NCI-H774 (cell line): ENCODE results near the gene PCDH19.

Experiments
- DNase-seq: peaks from one replicate; lab custom pipeline; 2025; lab: John Stamatoyannopoulos, UW

The PCDH19 gene

DNA sequence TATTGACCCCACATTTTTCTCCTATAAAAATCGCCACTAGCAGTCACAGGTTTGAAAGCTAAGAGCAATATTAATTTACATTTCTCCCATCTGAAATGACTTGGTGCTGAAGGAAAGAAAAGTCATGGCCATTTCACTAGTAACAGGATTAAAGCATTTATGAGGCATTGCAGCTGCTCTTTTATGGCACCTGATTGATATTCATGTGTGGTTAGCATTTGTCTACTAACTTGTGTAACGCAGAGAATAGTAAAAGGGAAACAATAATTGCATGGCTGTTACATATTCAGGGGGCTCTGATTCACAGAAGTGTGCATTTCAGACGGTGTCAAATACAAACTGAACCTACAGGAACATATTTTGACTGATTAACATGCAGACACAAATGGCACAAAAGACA is 5.2 kb downstream of the PCDH19 start:
- DNase-seq, result no peak

DNA sequence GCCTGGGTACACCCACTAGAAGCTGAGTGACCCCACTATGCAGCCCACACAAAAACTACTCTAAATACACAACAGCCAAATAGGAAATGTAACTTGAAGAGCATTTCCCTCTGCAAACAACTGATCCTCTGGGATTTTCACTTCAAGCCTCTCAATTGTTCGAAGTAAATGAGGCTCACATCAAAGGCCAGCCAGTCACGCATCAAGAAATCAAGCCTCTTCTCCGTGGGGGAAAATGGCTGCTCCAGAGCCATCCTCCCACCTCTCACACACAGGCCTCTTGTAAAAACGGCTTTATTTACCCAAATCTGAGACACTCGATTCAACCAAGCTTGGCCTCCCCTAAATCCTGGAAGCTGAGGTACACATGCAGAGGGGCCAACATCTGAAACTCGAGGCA is 14.3 kb downstream of the PCDH19 start:
- no peak for DNase-seq

DNA sequence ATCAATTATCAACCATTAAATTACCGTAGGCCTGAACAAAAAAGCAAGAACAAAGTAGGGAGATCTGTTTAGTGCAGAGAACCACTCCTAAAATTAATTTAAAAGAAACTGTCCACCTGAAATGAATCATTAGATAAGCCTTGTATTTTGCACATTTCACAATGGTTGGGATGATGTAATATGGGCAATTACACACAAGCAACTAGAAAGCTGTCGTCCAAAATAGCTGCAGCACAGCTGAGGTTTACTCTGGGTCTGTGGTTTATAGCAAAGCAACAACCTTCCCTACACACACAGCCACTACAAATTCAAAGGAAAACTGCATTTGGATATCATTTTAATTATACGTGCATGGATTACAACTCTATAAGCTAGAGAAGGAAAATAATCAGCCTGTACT is 28.5 kb downstream of the PCDH19 start:
- DNase-seq, result no peak

DNA sequence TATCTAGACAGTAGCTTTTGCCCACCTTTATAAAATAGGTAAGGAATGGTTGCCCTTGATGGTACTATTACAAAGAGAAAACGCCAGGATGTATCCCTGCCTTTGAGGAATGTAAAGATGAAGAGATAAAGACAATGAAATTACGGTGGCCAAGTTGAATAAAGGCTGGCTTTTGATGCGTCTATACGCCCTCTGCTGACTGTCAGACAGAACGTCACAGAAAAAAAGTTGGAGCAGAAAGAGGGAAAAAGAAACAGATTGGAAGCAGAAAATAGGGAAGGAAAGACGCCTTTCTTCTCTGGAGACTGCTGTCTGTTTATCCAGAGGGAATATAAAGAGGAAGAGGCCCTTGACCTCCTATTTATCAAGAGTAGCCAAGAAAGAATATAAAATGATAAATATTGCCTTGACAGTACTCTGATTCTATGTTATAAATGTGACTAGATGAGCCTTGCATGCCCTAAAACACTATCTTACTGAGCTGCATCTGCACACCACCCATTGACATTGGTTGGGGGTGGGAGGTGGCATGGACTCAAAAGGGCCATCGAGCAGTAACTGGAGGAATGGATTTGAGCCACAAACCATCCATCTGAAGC is 30.6 kb downstream of the PCDH19 start:
- DNase-seq, result no peak

DNA sequence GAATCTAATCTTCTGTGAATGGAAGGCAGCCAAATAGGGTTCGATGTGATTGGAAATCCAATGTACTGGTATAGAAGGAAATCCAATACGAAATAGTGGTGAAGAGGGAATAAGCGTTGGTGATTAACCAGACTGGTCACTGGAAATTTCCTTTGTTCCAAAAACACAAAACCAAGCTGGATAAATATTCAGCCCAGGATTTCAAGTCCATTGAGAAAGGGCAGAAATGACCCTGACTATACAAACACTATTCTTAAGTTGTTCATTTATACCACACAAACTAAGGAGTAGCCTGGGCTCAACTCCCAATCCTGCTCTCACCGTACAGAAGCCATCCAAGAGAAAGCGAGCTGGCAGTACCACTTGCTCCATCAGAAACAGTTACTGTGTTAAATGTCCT is 32.2 kb downstream of the PCDH19 start:
- no peak for DNase-seq

DNA sequence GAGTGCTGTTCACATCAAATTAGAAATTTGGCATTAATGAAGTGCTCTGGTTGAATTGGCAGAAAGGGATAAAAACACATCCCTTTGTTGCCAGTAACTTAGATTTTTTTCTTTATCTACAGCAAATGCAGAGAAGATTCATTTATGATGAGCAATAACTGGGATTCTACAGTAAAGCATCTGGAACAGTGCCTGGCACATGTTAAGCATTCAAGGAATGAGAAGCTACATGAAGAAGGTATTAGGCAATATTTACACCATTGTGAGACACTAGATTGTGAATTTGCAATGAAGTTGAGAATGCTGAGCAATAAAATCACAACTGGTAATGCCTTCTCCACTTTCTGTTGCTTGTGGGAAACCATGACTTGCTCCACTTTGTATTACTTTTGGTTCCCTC is 33.5 kb downstream of the PCDH19 start:
- DNase-seq, result no peak

DNA sequence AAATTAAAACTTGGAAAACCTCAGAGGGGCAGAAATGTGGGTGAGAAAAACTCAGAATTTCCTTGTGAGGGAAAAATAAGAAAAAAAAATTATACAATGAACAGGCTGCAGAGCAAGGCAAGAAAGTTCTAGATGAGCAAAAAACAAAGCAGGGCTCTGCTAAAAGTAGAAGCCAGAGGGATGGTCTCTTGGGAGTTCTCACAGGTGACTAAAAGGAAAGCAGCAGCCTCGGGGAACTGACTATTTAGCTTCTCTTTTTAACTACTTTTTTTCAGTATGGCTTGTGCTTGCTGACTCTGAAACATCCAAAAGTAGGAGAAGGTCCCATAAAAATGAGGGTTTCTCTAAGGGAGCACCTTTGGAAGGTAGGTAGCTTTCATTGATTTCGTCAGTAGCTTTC is 36.4 kb downstream of the PCDH19 start:
- DNase-seq, result no peak

DNA sequence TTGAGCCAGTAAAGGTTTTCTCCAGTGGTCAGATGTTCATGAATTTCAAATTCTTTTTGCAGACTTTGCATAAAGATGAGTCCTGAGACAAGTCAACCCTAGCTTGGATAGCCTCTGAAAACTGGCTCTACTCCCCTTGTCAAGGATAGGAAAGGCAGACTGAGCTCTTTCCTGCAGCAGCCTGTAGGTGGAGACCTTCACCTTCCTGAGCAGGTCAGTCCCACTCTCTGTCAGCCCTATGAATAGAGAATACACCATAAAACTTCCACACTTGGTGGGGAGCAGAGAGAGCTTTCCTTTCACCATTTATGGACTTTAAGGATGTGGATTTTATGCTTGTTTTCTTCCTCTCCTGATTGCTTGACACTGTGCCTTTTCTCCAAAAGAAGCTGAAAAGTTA is 41.9 kb downstream of the PCDH19 start:
- no peak for DNase-seq

DNA sequence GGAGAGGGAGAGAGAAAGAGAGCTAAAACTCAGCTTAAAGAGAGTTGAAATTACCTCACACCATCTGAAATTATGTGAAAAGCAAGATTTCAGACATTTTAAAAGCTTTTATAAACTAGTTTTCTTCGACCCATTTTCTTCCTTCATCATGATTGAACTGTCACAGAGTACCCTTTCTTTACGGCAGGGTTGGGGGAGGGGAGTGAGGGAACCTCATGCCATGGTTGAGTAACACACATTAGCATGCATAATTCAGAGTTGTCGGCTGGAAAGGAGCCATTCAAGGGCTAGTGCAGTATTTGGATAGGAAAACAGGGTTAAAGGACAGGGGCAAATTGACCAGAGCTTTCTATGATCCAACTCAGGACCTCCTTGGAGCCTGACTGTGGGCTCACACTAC is 46.2 kb downstream of the PCDH19 start:
- no peak for DNase-seq

DNA sequence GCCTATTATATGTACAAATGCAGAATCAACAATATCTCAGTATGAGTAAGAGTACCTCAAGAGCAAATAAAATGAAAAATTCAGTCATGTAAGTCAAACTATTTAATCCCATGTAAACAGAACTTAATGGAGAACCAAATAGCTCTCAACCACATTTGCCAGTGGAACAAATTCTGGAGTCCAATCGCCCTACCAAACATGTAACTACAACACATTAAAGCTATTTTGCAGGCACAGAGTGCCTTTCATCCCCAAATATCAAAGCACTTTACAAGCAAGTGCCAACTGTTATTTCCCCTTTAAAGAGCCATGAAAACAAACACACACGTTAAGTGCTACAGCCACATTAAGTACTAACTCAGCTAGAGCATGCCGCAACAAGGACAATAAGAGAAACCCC is 51.3 kb downstream of the PCDH19 start:
- DNase-seq, result peak; percentile 36

DNA sequence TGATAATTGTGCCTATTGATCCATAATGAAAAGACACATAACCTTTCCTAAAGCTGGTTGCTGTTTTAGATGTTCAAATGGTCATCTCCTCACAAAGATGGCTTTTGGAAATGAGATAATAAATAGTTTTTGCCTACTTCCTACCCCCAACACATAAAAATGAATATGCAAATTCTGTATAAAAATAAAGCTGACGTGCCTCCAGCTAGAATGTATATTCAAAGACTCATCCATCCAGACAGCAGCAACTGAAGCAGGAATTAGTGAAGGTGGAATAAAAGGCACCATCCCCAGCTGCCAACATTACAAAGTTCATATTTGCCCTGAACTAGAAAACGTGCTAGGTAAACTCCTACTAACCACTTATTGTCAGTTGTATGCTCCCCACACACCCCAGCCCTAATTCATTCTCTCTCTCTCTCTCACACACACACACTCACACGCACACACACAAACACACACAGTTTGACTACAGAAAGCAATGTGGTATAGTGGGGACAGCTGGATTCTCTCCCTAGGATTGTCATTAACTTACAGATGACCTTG is 53.6 kb downstream of the PCDH19 start:
- DNase-seq, result no peak

DNA sequence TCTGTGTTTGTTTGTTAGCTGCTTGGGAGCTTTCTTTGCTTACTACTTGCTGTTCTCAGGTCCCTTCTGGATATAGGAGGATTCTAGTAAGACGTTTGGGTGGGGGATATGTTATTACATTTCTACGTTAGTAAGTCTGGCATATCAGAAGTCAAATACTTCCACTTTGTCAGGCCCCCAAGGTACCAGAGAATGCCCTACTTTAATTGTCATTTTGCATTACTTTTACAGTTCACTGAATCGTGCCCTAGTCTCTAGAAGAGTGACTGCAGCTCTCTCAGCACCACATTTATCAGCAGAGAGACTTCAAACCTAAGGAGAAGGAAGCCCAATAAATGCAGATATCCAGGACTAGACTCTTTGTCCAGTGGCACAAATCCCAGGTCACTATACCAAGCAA is 54.4 kb downstream of the PCDH19 start:
- DNase-seq, result no peak

DNA sequence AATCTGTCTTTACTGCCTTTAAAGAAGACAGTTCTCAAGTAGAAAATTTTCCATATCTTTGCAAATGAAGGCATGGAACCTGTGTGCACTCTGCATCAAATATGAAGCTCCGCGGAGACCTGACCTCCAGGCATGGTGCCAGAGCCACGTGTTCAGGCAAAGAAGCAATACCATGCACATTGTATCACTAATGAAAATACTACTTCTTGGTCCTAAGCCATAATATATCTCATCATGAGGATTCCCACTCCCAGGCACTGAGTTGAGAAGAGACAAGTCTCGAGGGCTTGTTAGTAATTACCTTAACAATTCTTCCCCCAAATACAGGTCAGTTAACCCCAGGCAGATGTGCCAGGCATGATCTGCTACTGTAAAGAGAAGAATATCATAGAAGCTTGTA is 56.7 kb downstream of the PCDH19 start:
- no peak for DNase-seq

DNA sequence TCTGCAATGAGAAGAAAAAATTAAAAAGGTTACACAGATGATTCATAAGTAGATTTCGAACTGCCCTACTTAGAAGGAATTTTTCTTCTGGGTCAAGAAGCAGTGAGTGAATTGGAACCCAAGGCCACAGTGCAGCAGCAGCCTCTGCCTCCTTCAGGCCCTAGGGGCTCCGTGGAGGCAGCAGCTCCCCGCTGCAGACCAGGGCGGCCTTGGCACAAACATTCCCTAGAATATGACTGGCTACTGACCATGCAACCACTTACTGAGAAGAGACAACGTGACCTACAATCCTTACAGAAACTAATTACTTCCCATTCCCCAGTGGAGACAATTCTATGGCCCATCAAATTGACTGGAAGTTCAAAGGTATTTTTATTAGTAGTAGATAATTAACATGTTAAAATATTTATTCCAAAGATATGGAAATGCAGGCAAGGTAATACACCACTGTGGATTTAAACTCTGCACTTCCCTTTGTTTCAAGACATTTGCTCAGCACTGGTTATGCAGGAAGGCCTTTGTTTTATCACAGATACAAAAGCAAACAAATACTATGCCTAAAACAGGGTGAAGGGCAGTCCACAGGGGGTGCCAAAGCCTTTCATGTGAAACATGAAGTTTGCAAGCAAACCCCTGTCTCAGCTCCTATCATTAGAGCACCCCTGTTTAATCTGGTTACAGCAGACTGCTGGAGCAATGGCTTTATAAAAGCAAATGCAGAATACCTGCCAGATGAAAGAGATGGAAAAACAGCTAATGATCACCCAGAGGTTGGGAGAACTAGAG is 59.2 kb downstream of the PCDH19 start:
- DNase-seq, result no peak

DNA sequence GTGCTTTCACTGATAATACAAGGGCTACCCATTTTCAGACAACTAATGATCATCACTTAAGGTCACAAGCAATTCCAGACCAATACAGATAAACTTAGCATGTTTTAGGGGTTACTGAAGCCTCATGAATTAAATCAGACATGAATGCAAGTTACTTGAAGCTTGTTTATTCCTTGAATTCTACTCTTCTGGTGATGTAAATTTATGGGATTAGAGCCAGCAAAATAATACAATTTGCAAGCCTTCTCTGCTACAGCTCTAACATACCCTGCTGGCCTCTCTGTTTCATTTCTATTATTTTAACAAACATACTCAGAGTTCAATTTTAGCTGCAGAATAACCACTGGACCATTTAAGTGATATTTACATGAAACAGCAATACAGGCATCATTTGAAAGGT is 60.7 kb downstream of the PCDH19 start:
- no peak for DNase-seq

DNA sequence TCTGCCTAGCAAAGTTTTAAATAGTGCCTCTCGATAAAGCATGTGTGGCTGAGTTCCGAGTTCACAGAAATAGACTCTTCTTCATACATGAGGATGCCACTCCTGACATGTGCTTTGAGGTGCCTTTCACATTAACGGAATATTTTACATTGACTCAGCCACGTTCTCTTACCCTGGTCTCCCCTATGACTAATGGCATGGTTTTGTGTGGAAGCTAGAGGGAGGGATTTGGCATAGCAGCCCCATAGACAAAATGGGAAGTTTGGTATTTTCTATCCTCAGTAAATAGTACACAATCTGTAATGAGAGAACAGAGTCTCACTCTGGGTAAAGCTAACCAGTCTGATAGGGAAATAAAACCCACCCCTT is 68.9 kb downstream of the PCDH19 start:
- DNase-seq, result no peak

DNA sequence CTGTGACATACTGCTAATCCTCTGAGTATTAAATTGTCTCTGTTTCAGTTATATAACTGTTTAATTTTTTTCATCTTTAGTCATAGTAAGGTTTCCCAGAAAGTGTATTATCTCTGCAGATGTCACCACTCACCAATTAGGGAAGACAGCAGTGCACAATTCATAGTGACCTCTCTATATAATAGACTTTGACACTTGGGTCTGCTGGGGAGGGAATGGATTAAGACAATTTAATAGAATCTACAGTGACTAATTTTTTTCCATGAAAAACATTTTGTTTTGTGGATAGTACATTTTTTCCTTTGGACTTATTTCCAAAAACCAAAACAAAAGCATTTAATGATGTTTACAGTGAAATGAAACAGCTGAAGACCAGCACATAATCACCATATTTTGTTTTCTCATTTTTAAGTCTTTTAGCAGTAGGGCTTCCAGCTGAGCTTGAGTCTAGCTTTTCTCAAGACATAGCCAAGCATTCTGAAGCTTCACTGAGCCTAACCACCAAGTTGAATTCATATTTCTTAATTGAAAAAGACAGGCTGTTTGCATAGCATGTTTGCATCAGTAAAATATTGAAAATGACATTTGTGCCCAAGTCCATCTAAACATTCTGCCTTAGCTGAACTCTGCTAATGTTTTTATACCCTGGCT is 69.5 kb downstream of the PCDH19 start:
- no peak for DNase-seq

DNA sequence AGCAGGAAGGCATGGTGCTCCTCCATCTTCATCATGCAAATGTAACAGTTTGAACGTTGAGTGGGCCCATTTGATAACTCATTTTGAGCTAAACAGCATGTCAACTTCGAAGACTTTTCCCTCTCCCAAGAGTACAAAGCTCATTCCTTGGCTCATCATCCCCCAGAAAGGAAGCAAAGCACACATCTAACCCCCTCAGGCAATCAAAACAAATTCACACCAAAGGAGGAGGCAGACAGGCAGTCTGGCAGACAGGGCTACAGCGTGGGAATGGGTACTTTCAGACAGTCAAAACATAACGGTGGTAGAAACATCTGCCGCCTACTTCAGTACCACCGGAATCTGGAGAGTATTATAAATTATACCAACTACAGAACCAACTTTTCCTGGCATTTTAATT is 81.7 kb downstream of the PCDH19 start:
- no peak for DNase-seq

DNA sequence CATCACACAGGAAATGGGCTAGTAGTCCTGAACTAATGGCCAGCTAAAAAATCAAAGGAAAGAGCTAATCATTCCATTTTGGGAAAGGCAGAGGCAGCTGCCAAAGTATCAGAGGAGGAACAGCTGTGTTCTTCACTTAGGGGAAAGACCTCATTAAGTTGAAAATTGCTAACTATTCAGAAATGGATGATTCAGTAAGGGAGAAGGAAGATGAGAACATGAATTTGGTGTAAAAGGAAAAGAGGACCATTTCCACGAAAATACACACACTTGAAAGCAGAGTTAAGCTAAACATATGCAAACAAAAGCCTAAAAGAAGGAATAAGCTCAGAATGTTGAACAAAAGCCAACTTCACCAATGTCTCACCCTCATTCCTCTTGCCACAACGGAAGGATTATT is 90.4 kb downstream of the PCDH19 start:
- DNase-seq, result no peak

DNA sequence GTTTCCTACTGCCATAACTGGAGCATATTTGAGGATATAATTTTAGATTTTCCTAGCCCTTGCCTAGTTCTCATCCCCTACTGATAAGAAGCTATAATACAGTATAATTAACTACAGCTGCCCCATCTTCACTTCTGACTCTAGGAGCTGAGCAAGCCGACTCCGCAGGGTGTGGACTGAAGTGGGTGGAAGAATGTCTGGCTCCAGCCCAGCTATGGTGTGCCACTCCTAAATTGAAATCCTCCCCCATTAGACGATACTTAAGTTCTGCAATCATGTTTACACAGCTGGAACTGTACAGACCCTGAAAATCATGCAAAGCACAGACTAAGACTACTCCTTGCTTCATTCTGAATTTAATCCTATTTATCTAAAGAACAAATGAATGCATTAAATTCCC is 93.1 kb downstream of the PCDH19 start:
- peak; percentile 2 for DNase-seq

DNA sequence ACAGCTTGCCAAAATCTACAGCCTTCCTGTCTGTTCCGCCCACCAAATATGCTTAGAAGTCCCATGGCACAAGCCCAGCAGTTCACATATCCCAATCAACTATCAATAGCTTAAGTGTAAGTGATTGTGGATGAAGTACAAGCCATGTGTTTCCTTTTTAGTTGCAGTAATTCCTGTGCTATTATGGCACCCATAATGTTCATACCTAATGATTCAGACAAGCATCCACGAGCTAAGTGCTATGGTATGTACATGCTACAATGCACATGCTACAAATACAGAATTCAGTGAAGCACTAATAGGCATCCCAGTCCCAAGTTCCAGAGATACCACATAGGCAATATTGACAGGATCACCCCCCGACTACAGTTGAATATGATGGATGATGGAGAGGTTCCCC is 94.5 kb downstream of the PCDH19 start:
- no peak for DNase-seq

DNA sequence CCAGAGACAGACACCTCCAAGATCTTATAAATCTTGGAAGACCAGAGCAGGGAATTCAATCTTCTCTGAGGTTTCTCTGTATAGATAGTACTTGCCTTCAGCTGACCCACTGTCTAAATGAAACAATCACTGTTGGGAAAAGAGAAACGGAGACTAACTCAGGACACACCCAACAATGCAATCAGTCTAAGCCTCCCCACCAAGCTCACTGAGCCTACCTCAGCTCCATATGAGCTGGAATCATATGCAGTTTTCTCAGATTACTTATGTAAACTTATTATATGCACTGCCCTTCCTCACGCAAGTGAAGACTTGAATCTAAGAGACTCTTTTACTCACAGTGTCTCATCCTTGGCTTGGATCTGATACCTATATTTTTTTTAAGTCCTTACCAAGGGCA is 110.5 kb downstream of the PCDH19 start:
- no peak for DNase-seq

DNA sequence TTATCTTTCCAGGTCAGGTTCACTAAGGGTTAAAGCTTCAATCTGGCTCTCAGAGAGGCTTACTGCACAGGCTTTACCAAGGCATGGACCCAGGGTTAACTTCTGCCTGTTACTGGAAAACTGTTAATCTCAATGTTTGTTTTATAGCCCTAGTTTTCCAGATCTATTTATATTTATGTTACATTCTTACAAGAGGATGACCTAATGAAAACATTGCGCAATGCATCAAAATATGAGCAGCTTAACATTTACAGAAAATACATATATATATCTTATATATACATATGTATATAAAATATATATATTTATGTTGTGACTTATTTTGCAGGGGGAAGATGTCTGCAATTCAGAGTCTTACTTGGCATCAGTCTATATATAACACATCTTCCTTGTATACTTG is 112.3 kb downstream of the PCDH19 start:
- DNase-seq, result no peak
